WTC11 (cell line): ENCODE results near the gene KANK4. TPM values are rescaled to one million over a fixed set of nuclear protein-coding genes. Genes with fewer than 3 reads are reported as not detected.

Experiments
- ATAC-seq: fragments of 200-7000 bp; cut with Tn5 transposase; 2 replicates; pipeline ENCODE4 v1.10.0; 2021; ENCODE audit warnings: mild to moderate bottlenecking, moderate library complexity
- CTCF ChIA-PET: fragments of 300-600 bp; sonication (Branson Sonifier 250); formaldehyde crosslinking; loops from one replicate; lab custom pipeline; 2021; ENCODE audit warnings: antibody characterized with exemption; lab: Charles Lee
- POLR2A ChIA-PET: fragments of 350-600 bp; sonication (Branson Sonifier 250); formaldehyde crosslinking; loops from one replicate; lab custom pipeline; 2021; ENCODE audit warnings: antibody characterized with exemption; lab: Charles Lee
- DNase-seq: peaks from one replicate; pipeline ENCODE4 v3.0.0; 2021; ENCODE audit warnings: low spot score
- H3K27ac Mint-ChIP-seq: 2 replicates; pipeline ENCODE4 v1.8.0; 2021; ENCODE audit warnings: mixed read lengths
- H3K27me3 Mint-ChIP-seq: 2 replicates; pipeline ENCODE4 v1.8.0; 2021; ENCODE audit warnings: low read depth, mild to moderate bottlenecking, moderate library complexity, mixed read lengths
- H3K36me3 Mint-ChIP-seq: 2 replicates; pipeline ENCODE4 v1.8.0; 2021; ENCODE audit warnings: mixed read lengths
- H3K4me1 Mint-ChIP-seq: 2 replicates; pipeline ENCODE4 v1.8.0; 2022; ENCODE audit warnings: mixed read lengths
- H3K4me3 Mint-ChIP-seq: 2 replicates; pipeline ENCODE4 v1.8.0; 2021; ENCODE audit warnings: mild to moderate bottlenecking, moderate library complexity, mixed read lengths
- H3K9me3 Mint-ChIP-seq: 2 replicates; pipeline ENCODE4 v1.8.0; 2021; ENCODE audit warnings: mixed read lengths
- EMX1 ChIP-seq: fragments of 250-450 bp; sonication (Bioruptor Pico); IDR thresholded peaks from 2 replicates; pipeline ENCODE4 v1.8.0; 2021; ENCODE audit warnings: mild to moderate bottlenecking
- ESRRA ChIP-seq: sonication (generic); formaldehyde crosslinking; IDR thresholded peaks from 2 replicates; pipeline ENCODE4 v1.8.1; 2022; ENCODE audit warnings: mild to moderate bottlenecking, missing genetic modification reagents, borderline replicate concordance
- GTF2I ChIP-seq: fragments of 250-450 bp; sonication (Bioruptor Pico); conservative IDR thresholded peaks from 2 replicates; pipeline ENCODE4 v1.4.0; 2021; ENCODE audit warnings: mild to moderate bottlenecking
- JUN ChIP-seq: sonication (generic); formaldehyde crosslinking; IDR thresholded peaks from 2 replicates; pipeline ENCODE4 v1.8.0; 2023; ENCODE audit warnings: mild to moderate bottlenecking, missing genetic modification reagents
- NFE2L1 ChIP-seq: sonication (generic); formaldehyde crosslinking; IDR thresholded peaks from 2 replicates; pipeline ENCODE4 v1.8.1; 2023; ENCODE audit warnings: missing genetic modification reagents
- NR3C1 ChIP-seq: sonication (generic); formaldehyde crosslinking; conservative IDR thresholded peaks from 2 replicates; pipeline ENCODE4 v1.8.1; 2023; ENCODE audit warnings: low read depth, mild to moderate bottlenecking, missing genetic modification reagents
- SMAD4 ChIP-seq: sonication (generic); formaldehyde crosslinking; IDR thresholded peaks from 2 replicates; pipeline ENCODE4 v1.8.0; 2022; ENCODE audit warnings: mild to moderate bottlenecking, missing genetic modification reagents
- SOX15 ChIP-seq: fragments of 250-450 bp; sonication (Bioruptor Pico); IDR thresholded peaks from 2 replicates; pipeline ENCODE4 v1.9.0; 2021; ENCODE audit warnings: mild to moderate bottlenecking
- SP1 ChIP-seq: sonication (generic); formaldehyde crosslinking; conservative IDR thresholded peaks from 2 replicates; pipeline ENCODE4 v1.8.1; 2022; ENCODE audit warnings: missing genetic modification reagents
- ZNF121 ChIP-seq: sonication (generic); formaldehyde crosslinking; IDR thresholded peaks from 2 replicates; pipeline ENCODE4 v1.8.0; 2023; ENCODE audit warnings: missing genetic modification reagents
- total RNA-seq: library from RNA; stranded (reverse); gene quantifications from 3 replicates; pipeline ENCODE4 v1.2.3, GENCODE V29; 2021
- TF ChIP-seq, protein P1 (sequence below): sonication (generic); formaldehyde crosslinking; IDR thresholded peaks from 2 replicates; pipeline ENCODE4 v1.8.0; 2022; ENCODE audit warnings: mild to moderate bottlenecking, missing genetic modification reagents
- TF ChIP-seq, protein P2 (sequence below): sonication (generic); formaldehyde crosslinking; IDR thresholded peaks from 2 replicates; pipeline ENCODE4 v1.8.1; 2023; ENCODE audit warnings: mild to moderate bottlenecking, missing genetic modification reagents, borderline replicate concordance
- TF ChIP-seq, protein P3 (sequence below): sonication (generic); formaldehyde crosslinking; IDR thresholded peaks from 2 replicates; pipeline ENCODE4 v1.8.0; 2023; ENCODE audit warnings: missing genetic modification reagents
- TF ChIP-seq, protein P4 (sequence below): fragments of 250-450 bp; sonication (Bioruptor Pico); conservative IDR thresholded peaks from 2 replicates; pipeline ENCODE4 v1.9.0; 2021; ENCODE audit warnings: mild to moderate bottlenecking
- TF ChIP-seq, protein P5 (sequence below): sonication (generic); formaldehyde crosslinking; IDR thresholded peaks from 2 replicates; pipeline ENCODE4 v1.8.1; 2023; ENCODE audit warnings: mild to moderate bottlenecking, moderate library complexity, missing genetic modification reagents
- TF ChIP-seq, protein P6 (sequence below): sonication (generic); formaldehyde crosslinking; IDR thresholded peaks from 2 replicates; pipeline ENCODE4 v1.8.0; 2022; ENCODE audit warnings: mild to moderate bottlenecking, missing genetic modification reagents

Gene KANK4
- total RNA-seq, 1 experiment from 2014 or later: 0.35 TPM

DNA sequence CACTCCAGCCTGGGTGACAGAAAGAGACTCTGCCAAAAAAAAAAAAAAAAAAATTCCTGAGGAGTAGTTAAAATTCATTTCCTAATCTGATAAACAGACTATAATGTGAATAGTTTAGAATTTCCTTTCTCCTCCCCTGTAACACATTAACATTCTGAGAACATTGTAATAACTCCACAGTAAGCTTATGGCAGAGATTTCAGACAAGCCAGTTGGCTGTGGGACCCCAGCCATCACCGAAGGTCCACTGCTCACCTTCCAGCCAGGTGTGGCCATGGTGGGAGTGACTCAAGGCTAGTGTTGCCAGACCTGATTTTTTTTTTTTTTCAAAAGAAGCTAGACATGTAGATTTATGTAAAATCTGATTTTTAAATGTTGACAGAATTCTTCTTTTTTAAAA, 11.8 kb downstream of the KANK4 start (continued):
- TF ChIP-seq, protein P1, sequence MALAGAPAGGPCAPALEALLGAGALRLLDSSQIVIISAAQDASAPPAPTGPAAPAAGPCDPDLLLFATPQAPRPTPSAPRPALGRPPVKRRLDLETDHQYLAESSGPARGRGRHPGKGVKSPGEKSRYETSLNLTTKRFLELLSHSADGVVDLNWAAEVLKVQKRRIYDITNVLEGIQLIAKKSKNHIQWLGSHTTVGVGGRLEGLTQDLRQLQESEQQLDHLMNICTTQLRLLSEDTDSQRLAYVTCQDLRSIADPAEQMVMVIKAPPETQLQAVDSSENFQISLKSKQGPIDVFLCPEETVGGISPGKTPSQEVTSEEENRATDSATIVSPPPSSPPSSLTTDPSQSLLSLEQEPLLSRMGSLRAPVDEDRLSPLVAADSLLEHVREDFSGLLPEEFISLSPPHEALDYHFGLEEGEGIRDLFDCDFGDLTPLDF: no peak
- TF ChIP-seq, protein P2, sequence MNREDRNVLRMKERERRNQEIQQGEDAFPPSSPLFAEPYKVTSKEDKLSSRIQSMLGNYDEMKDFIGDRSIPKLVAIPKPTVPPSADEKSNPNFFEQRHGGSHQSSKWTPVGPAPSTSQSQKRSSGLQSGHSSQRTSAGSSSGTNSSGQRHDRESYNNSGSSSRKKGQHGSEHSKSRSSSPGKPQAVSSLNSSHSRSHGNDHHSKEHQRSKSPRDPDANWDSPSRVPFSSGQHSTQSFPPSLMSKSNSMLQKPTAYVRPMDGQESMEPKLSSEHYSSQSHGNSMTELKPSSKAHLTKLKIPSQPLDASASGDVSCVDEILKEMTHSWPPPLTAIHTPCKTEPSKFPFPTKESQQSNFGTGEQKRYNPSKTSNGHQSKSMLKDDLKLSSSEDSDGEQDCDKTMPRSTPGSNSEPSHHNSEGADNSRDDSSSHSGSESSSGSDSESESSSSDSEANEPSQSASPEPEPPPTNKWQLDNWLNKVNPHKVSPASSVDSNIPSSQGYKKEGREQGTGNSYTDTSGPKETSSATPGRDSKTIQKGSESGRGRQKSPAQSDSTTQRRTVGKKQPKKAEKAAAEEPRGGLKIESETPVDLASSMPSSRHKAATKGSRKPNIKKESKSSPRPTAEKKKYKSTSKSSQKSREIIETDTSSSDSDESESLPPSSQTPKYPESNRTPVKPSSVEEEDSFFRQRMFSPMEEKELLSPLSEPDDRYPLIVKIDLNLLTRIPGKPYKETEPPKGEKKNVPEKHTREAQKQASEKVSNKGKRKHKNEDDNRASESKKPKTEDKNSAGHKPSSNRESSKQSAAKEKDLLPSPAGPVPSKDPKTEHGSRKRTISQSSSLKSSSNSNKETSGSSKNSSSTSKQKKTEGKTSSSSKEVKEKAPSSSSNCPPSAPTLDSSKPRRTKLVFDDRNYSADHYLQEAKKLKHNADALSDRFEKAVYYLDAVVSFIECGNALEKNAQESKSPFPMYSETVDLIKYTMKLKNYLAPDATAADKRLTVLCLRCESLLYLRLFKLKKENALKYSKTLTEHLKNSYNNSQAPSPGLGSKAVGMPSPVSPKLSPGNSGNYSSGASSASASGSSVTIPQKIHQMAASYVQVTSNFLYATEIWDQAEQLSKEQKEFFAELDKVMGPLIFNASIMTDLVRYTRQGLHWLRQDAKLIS: no peak
- TF ChIP-seq NFE2L1 (CRISPR knock-in tag): no peak

DNA sequence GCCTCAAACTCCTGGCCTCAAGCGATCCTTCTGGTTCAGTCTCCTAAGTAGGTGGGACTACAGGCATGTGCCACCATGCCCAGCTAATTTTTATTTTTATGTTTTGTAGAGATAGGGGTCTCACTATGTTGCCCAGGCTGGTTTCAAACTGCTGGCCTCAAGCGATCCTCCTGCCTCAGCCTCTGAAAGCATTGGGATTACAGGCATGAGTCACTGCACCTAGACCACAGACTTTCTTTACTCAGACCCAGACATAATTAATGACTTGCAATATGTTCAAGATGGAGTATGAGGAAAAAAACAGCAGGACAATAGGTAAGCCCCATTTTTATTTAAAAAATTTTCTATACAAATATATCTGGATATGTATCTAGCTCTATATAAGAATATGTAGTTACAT, 13.2 kb downstream of the KANK4 start:
- DNase-seq: no peak
- Mint-ChIP-seq H3K9me3 (no peaks in the 10 kb centered on the region), H3K4me3 (no peak overlapping the region), H3K36me3 (no peaks in the 10 kb centered on the region), H3K27me3 (peaks cover 16% of the 10 kb centered on the region), H3K27ac (no peak overlapping the region), H3K4me1 (peaks cover 4% of the 10 kb centered on the region; the same call in 1 of the 2 replicates)
- CTCF ChIA-PET: interaction anchor here (1.0 to 1.8 kb wide), 4 partner anchors 13 to 32 kb away, joined by 3 to 7 read pairs (median 4); partner anchors contain the start of gene KANK4
- POLR2A ChIA-PET: no interaction called here
- TF ChIP-seq ZNF121 (CRISPR knock-in tag): peak; percentile 68; the same call in 1 of the 2 replicates
- TF ChIP-seq GTF2I (CRISPR knock-in tag): 0 out of 2 replicates have a peak, but pooled peaks have one; percentile 28
- no peak for TF ChIP-seq ESRRA (CRISPR knock-in tag)
- ATAC-seq: no peak

DNA sequence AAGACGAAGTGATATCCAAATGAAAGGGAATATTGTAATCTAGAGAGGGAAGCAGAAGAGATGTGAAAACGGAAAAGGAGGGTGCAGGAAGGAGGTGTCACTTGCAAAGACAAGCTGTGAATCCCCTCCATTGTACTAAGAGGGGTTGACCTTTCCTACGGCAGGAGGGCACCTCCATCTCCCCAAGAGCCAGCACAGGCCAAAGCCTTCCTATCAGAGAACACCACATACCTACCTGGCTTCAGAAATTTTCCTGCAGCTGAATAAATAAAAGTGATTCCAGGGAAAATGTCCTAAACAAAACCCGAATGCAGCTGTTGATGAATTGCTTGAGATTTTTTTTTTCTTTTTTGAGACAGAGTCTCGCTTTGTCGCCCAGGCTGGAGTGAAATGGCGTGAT, 14.3 kb downstream of the KANK4 start:
- Mint-ChIP-seq H3K9me3 (no peaks in the 10 kb centered on the region), H3K4me1 (0 out of 2 replicates have a peak, but pooled peaks cover 4% of the 10 kb centered on the region), H3K36me3 (no peaks in the 10 kb centered on the region), H3K27ac (no peak overlapping the region), H3K27me3 (peaks cover 9% of the 10 kb centered on the region), H3K4me3 (no peak overlapping the region)
- TF ChIP-seq NFE2L1 (CRISPR knock-in tag) (no peak), EMX1 (no peak), SP1 (CRISPR knock-in tag) (no peak), ESRRA (CRISPR knock-in tag) (no peak), SOX15 (CRISPR knock-in tag) (no peak), NR3C1 (CRISPR knock-in tag) (no peak), SMAD4 (CRISPR knock-in tag) (no peak), JUN (CRISPR knock-in tag) (no peak)
- TF ChIP-seq, protein P3, sequence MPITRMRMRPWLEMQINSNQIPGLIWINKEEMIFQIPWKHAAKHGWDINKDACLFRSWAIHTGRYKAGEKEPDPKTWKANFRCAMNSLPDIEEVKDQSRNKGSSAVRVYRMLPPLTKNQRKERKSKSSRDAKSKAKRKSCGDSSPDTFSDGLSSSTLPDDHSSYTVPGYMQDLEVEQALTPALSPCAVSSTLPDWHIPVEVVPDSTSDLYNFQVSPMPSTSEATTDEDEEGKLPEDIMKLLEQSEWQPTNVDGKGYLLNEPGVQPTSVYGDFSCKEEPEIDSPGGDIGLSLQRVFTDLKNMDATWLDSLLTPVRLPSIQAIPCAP: no peak
- TF ChIP-seq, protein P4, sequence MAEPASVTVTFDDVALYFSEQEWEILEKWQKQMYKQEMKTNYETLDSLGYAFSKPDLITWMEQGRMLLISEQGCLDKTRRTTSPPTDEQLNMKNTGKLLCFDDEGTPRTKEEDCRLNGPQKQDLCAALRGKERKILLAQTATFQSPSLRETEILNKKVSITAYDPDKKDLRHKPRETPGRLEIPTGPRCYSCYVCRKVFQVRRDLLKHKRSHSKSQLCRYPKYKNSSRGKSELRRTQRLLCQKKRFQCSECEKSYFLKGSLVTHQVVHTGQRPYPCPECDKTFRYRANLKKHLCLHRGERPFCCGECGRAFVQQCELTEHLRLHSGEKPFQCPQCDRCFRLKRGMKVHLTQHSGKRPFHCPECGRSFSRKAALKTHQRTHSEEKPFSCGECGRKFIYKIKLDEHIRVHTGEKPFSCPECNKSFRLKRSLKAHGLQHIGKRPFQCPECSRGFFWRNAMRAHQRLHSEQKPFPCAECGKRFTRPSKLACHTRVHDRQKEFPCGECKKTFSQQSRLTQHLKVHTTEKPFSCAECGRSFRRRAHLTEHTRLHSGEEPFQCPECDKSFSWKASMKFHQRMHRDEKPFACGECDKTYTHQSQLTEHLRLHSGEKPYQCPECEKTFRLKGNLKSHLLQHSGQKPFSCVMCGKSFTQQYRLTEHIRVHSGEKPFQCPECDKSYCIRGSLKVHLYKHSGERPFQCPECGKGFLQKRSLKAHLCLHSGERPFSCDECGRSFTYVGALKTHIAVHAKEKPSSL: no peak
- TF ChIP-seq, protein P5, sequence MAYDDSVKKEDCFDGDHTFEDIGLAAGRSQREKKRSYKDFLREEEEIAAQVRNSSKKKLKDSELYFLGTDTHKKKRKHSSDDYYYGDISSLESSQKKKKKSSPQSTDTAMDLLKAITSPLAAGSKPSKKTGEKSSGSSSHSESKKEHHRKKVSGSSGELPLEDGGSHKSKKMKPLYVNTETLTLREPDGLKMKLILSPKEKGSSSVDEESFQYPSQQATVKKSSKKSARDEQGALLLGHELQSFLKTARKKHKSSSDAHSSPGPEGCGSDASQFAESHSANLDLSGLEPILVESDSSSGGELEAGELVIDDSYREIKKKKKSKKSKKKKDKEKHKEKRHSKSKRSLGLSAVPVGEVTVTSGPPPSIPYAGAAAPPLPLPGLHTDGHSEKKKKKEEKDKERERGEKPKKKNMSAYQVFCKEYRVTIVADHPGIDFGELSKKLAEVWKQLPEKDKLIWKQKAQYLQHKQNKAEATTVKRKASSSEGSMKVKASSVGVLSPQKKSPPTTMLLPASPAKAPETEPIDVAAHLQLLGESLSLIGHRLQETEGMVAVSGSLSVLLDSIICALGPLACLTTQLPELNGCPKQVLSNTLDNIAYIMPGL (CRISPR knock-in tag): no peak
- TF ChIP-seq, protein P6, sequence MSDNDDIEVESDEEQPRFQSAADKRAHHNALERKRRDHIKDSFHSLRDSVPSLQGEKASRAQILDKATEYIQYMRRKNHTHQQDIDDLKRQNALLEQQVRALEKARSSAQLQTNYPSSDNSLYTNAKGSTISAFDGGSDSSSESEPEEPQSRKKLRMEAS: no peak
- TF ChIP-seq, protein P1: no peak
- DNase-seq (no peak), ATAC-seq (no peak)
- CTCF ChIA-PET: interaction anchor here (1.0 to 1.8 kb wide), 4 partner anchors 14 to 33 kb away, joined by 3 to 7 read pairs (median 4); partner anchors contain the start of gene KANK4
- POLR2A ChIA-PET: no interaction called here
